Esophagus (tissue), 2 donors: Measurements from ENCODE around the gene PLIN3. TPM values are rescaled to one million over a fixed set of nuclear protein-coding genes. Genes with fewer than 3 reads are reported as not detected.
"Not testable (repeated sequence)": the region's sequence is repeated elsewhere in the genome, so short reads cannot be mapped to it uniquely, and the experiment has no call there.

Source experiments
- H3K27ac ChIP-seq, 2 donors: one replicate each; pipeline ENCODE4 v1.5.1; 2013; ENCODE audit warnings: low read depth in 2 of 2, mild to moderate bottlenecking in 2 of 2, inconsistent platforms in 1 of 2, low read length in 1 of 2, moderate library complexity in 1 of 2
- H3K27me3 ChIP-seq, 2 donors: one replicate each; pipeline ENCODE4 v1.6.1; 2013; ENCODE audit warnings: low read length in 2 of 2, control low read depth in 1 of 2, mild to moderate bottlenecking in 1 of 2; ENCODE audit not compliant: insufficient read depth in 2 of 2, control insufficient read depth in 1 of 2
- H3K36me3 ChIP-seq, 2 donors: one replicate each; pipeline ENCODE4 v1.6.1; 2013; ENCODE audit warnings: low read length in 1 of 2; ENCODE audit not compliant: control insufficient read depth in 2 of 2, insufficient read depth in 2 of 2
- H3K4me1 ChIP-seq, 2 donors: one replicate each; pipeline ENCODE4 v1.6.1; 2013; ENCODE audit warnings: low read length in 1 of 2; ENCODE audit not compliant: control insufficient read depth in 2 of 2, insufficient read depth in 2 of 2
- H3K4me3 ChIP-seq, 2 donors: one replicate each; pipeline ENCODE4 v1.5.1; 2013; ENCODE audit warnings: low read length in 2 of 2, mild to moderate bottlenecking in 2 of 2, low read depth in 1 of 2, moderate library complexity in 1 of 2
- H3K9me3 ChIP-seq, 2 donors: one replicate each; pipeline ENCODE4 v1.6.1; 2013; ENCODE audit warnings: mild to moderate bottlenecking in 2 of 2, low read depth in 1 of 2, low read length in 1 of 2, moderate library complexity in 1 of 2; ENCODE audit not compliant: control insufficient read depth in 2 of 2, insufficient read depth in 1 of 2
- WGBS, 2 donors: extraction: QIAGEN DNeasy Blood & Tissue Kit; methylation state at CpG; one replicate each; pipeline ENCODE4 v1.1.7; 2013; 5-methylcytosine and 5-hydroxymethylcytosine counted together
- polyA plus RNA-seq, 2 donors: library from polyadenylated mRNA; stranded (reverse); fragments of 200-250 nt; gene quantifications; one replicate each; pipeline ENCODE4 v1.2.3, GENCODE V29; 2013
- donor health status: healthy with polysubstance abuse.
- donor health status: Bipolar disorder and iron deficiency.

Gene PLIN3
- polyA plus RNA-seq, 2 donors: 96.5 to 142 TPM

GRCh38 chr19:4877753-4878490 lies 10.5 kb upstream of the PLIN3 start:
- Histone ChIP-seq H3K27ac (no peak overlapping the region), H3K4me1 (no peaks in the 10 kb centered on the region), H3K9me3 (no peaks in the 10 kb centered on the region), H3K27me3 (no peaks in the 10 kb centered on the region), H3K36me3 (no peaks in the 10 kb centered on the region), H3K4me3 (no peak overlapping the region)
- WGBS, 2 donors: 41 to 53% methylated on average over 29 to 30 of the region's 30 CpGs

- Histone ChIP-seq H3K4me1 (peaks cover 0 to 3% of the 10 kb centered on the region in 2 donors), H3K27me3 (no peaks in the 10 kb centered on the region), H3K4me3 (no peak overlapping the region), H3K9me3 (no peaks in the 10 kb centered on the region), H3K36me3 (no peaks in the 10 kb centered on the region), H3K27ac (no peak overlapping the region)
- WGBS, 2 donors: 86 to 88% methylated on average over 3 of the region's 3 CpGs
Observed at GRCh38 chr19:4873930-4874329, 6.5 kb upstream of the PLIN3 start.

- no peaks in the 10 kb centered on the region for H3K27me3 ChIP-seq
- no peaks in the 10 kb centered on the region for H3K36me3 ChIP-seq
- 74 to 77% methylated on average over 6 of the region's 6 CpGs for WGBS, 2 donors
- peaks cover 0 to 4% of the 10 kb centered on the region in 2 donors for H3K4me1 ChIP-seq
- H3K4me3 ChIP-seq: no peak overlapping the region
- no peaks in the 10 kb centered on the region for H3K9me3 ChIP-seq
- H3K27ac ChIP-seq: no peak overlapping the region
Observed at GRCh38 chr19:4871711-4872110, 4.2 kb upstream of the PLIN3 start.

- WGBS, 2 donors: 57 to 61% methylated on average over 10 of the region's 10 CpGs
Observed at GRCh38 chr19:4870025-4870700, 2.7 kb upstream of the PLIN3 start.

GRCh38 chr19:4868286-4868834 lies 893 bp upstream of the PLIN3 start:
- peak overlapping the region in 1 of 2 donors; percentile 91 for H3K27ac ChIP-seq
- WGBS, 2 donors: 55 to 57% methylated on average over 10 of the region's 10 CpGs
- peaks cover 0 to 4% of the 10 kb centered on the region in 2 donors for H3K36me3 ChIP-seq
- H3K4me3 ChIP-seq: no peak overlapping the region
- no peaks in the 10 kb centered on the region for H3K9me3 ChIP-seq
- peaks cover 4 to 11% of the 10 kb centered on the region in 2 donors for H3K4me1 ChIP-seq
- no peaks in the 10 kb centered on the region for H3K27me3 ChIP-seq

More at GRCh38 chr19:4870025-4870700, 2.7 kb upstream of the PLIN3 start:
- no peaks in the 10 kb centered on the region for H3K36me3 ChIP-seq
- no peaks in the 10 kb centered on the region for H3K27me3 ChIP-seq
- no peak overlapping the region for H3K4me3 ChIP-seq
- H3K27ac ChIP-seq: peak overlapping the region; percentile 52 to 86
- peaks cover 4 to 11% of the 10 kb centered on the region in 2 donors for H3K4me1 ChIP-seq
- no peaks in the 10 kb centered on the region for H3K9me3 ChIP-seq

- peak overlapping the region; percentile 93 to 97 for H3K27ac ChIP-seq
- peaks cover 4 to 11% of the 10 kb centered on the region in 2 donors for H3K4me1 ChIP-seq
- no peaks in the 10 kb centered on the region for H3K9me3 ChIP-seq
- 2% methylated on average over 22 of the region's 22 CpGs for WGBS, 2 donors
- H3K4me3 ChIP-seq: peak overlapping the region; percentile 48 to 95
- H3K36me3 ChIP-seq: peaks cover 0 to 8% of the 10 kb centered on the region in 2 donors
- H3K27me3 ChIP-seq: no peaks in the 10 kb centered on the region
Observed at GRCh38 chr19:4866595-4867424, 657 bp downstream of the PLIN3 start.

- peaks cover 9 to 26% of the 10 kb centered on the region in 2 donors for H3K36me3 ChIP-seq
- WGBS, 2 donors: 38 to 49% methylated on average over 9 to 10 of the region's 10 CpGs
- H3K4me3 ChIP-seq: no peak overlapping the region
- no peaks in the 10 kb centered on the region for H3K27me3 ChIP-seq
- peaks cover 3 to 6% of the 10 kb centered on the region in 2 donors for H3K4me1 ChIP-seq
- peak overlapping the region; percentile 22 to 51 for H3K27ac ChIP-seq
- no peaks in the 10 kb centered on the region for H3K9me3 ChIP-seq
Observed at GRCh38 chr19:4861147-4861546, 6.3 kb downstream of the PLIN3 start.

GRCh38 chr19:4859697-4860096 lies 7.8 kb downstream of the PLIN3 start:
- 95 to 96% methylated on average over 11 of the region's 11 CpGs for WGBS, 2 donors
- peaks cover 12 to 29% of the 10 kb centered on the region in 2 donors for H3K36me3 ChIP-seq
- no peaks in the 10 kb centered on the region for H3K27me3 ChIP-seq
- no peak overlapping the region for H3K4me3 ChIP-seq
- no peaks in the 10 kb centered on the region for H3K9me3 ChIP-seq
- no peak overlapping the region for H3K27ac ChIP-seq
- H3K4me1 ChIP-seq: peaks cover 2 to 5% of the 10 kb centered on the region in 2 donors

GRCh38 chr19:4856468-4856867 lies 11.0 kb downstream of the PLIN3 start:
- H3K4me3 ChIP-seq: not testable (repeated sequence)
- peaks cover 12 to 31% of the 10 kb centered on the region in 2 donors for H3K36me3 ChIP-seq

More at GRCh38 chr19:4856468-4856867, 11.0 kb downstream of the PLIN3 start:
- 87 to 91% methylated on average over 12 of the region's 12 CpGs for WGBS, 2 donors
- not testable (repeated sequence) for H3K9me3 ChIP-seq, H3K27ac ChIP-seq, H3K4me1 ChIP-seq, H3K27me3 ChIP-seq
